Endometrium (tissue), 2 donors: ENCODE results near the gene IHH.

Source experiments
- FAIRE-seq: peaks from 2 replicates; lab custom pipeline; 2012; peaks lifted over from hg19 to GRCh38; lab: Jason Lieb, UNC
- donor health status: control.
- donor health status: control.

IHH gene

GRCh38 chr2:219060821-219061791 lies at the start of gene IHH:
Gene IHH, minus strand, starts transcription at chr2:219060921. Its CDS starts 454 bp downstream, at chr2:219060467.
- FAIRE-seq = no peak

GRCh38 chr2:219109471-219109870 lies 48.8 kb upstream of the IHH start:
- no peak for FAIRE-seq

- no peak for FAIRE-seq
Measured at GRCh38 chr2:219107758-219108157, 47.0 kb upstream of the IHH start.

GRCh38 chr2:219106251-219106650 lies 45.5 kb upstream of the IHH start:
- FAIRE-seq = no peak

- no peak for FAIRE-seq
Measured at GRCh38 chr2:219104107-219105035, 43.6 kb upstream of the IHH start.

- no peak for FAIRE-seq
Measured at GRCh38 chr2:219099329-219099728, 38.6 kb upstream of the IHH start.

GRCh38 chr2:219095406-219095935 lies 34.8 kb upstream of the IHH start:
- FAIRE-seq = no peak

- FAIRE-seq = no peak
Measured at GRCh38 chr2:219094171-219094570, 33.5 kb upstream of the IHH start.

GRCh38 chr2:219090436-219091299 lies 29.9 kb upstream of the IHH start:
- no peak for FAIRE-seq

- no peak for FAIRE-seq
Measured at GRCh38 chr2:219089330-219089729, 28.6 kb upstream of the IHH start.

- FAIRE-seq = no peak
Measured at GRCh38 chr2:219087848-219088247, 27.1 kb upstream of the IHH start.

GRCh38 chr2:219087361-219087760 lies 26.6 kb upstream of the IHH start:
- FAIRE-seq = no peak

- FAIRE-seq = no peak
Measured at GRCh38 chr2:219086196-219086595, 25.5 kb upstream of the IHH start.

GRCh38 chr2:219084791-219085190 lies 24.1 kb upstream of the IHH start:
- FAIRE-seq = no peak

GRCh38 chr2:219082332-219082958 lies 21.7 kb upstream of the IHH start:
- FAIRE-seq = no peak

GRCh38 chr2:219081701-219082331 lies 21.1 kb upstream of the IHH start:
- FAIRE-seq = no peak

GRCh38 chr2:219081096-219081495 lies 20.4 kb upstream of the IHH start:
- no peak for FAIRE-seq

- no peak for FAIRE-seq
Measured at GRCh38 chr2:219079417-219079816, 18.7 kb upstream of the IHH start.

- no peak for FAIRE-seq
Measured at GRCh38 chr2:219078951-219079350, 18.2 kb upstream of the IHH start.

- no peak for FAIRE-seq
Measured at GRCh38 chr2:219078126-219078525, 17.4 kb upstream of the IHH start.

GRCh38 chr2:219076253-219076652 lies 15.5 kb upstream of the IHH start:
- FAIRE-seq = no peak
